Stimulated activated CD4-positive, alpha-beta T cell treated with anti-CD3 and anti-CD28 coated beads, Interleukin-1b, Interleukin-23, amount 100 ng/mL, for 24 hours (primary cell): ENCODE results near the gene ZFHX3.

Source experiments
- DNase-seq, 4 experiments: peaks; one replicate each; pipeline ENCODE4 v3.0.0-alpha.2; 2020; ENCODE audit warnings: low read depth in 4 of 4, low spot score in 1 of 4

The ZFHX3 gene

DNA sequence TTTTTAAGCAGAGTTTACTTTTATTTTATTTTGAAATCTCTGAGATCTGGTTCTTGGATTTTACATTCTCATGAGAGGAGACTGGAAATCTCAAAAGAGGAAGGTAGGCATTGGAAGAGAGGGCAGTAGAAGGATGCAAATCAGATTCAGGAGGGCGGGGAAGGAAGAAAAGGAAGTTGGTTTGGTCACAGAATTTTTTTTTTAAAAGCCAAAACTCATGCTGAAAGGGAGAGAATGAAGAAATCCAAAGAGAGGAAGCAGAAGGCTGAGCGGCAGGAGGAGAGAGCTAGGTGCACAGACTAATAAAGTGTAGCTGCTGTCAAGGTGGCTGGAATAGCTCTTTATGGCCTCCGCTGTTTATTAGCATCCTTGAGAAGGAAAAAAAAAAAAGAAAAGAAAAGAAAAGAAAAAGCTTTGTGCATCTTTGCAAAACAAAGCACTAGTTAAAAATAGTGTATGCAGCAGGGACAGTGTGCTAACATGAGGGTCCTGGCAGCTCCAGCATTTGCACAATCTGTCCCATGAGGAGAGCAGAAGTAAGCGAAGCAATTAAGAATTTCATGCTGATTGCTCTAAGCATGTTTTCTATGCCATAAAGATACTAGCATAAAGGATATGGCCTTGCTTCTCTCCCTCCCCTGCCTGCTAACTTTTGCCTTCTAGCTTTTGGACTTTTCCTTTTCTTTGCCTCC lies 194.2 kb downstream of the ZFHX3 start:
- DNase-seq = no peak

DNA sequence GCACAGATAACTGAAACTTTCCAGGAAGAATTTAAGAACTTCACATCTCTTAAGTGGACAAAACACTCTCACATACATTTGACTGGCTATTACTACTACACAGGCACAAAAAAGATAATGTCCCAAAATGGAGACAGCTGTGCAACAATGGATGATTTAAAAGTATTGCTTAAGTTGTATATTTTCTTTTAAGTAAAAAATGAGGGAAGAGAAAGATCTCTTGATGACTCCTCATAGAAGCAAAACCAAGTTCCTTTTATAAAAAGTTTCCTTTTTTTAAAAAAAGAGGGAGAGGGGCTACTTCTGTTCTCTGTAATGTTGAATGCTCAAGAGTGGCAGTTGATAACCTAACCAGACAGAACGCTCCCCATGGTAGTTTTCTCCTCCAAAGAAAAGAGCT lies 195.5 kb downstream of the ZFHX3 start:
- DNase-seq = no peak

DNA sequence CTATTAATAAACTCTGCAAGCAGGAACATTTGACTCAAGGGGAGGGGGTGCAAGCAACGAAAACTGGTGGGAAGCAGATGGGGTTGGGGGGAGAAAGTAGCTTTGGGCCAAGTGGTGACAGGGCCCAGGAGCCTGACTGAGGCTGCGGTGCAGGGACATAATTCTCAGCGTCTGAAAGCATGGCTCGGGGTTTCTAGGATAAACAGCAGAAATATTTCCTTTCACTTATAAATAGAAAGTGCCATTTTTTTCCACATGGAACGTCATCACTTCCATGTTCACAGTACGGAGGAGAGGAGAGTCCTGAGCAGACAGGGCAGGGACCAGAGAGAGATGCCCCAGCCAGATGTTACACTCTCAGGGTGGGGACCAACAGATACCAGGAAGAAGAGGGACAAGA lies 197.1 kb downstream of the ZFHX3 start:
- no peak for DNase-seq

DNA sequence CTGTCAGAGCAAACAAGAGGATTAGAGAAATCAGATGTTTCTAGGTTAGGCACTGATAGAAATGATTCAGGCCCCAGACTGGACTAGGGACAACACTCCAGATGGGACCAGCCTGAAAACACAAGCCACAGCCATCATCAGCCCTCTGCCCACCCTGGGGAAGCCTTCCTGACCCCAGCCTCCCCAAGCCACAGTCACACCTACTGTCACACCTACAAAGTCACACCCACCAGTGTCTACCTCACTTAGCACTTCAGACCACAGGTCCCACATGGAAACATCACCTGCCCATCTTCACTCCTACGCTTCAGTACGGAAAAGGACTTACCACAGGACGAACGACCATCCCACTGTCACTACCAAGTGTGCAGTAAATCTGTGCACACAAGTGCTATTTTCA lies 197.9 kb downstream of the ZFHX3 start:
- DNase-seq = no peak

DNA sequence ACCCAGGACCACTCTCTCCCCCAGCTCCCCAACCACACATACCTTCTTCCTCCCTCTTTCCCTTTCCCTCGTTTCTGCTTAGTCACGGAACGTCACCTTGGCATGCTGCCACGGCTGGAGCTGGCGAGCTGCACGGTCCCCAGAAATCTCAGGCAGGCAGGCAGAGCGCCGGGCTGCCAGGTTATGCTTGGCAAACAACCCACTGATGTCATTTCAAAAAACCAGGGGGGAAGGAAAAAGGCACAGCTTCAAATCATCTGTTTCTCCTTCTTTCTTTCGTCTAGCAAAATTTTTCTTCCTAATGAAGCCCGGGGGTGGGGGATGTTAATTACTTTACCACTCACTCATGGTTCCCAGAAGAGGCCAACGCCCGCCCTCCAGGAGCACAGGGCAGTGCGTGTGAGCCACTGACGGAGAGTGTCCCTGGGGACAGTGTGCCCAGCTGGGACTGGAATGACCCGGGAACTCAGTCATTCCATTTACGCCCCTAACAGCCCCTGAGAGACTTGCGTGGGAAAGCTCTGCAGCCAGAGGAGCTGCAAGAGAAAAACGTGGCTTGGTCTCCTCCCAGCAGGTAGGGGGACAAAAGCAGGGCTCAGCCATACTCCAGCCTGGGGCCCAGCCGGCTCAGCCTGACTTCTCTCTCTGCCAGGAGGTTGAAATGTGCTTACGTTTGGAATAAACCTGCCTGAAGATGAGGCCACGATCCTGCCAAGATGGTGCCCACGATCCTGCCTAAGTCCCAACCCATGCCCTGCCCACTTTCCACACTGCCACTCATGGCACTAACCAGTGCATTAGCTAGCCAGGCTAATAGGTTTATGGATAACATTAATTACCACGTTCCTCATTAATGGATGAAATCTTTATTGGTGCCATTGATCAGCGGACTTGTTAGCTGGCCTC lies 198.9 kb downstream of the ZFHX3 start:
- DNase-seq = no peak

DNA sequence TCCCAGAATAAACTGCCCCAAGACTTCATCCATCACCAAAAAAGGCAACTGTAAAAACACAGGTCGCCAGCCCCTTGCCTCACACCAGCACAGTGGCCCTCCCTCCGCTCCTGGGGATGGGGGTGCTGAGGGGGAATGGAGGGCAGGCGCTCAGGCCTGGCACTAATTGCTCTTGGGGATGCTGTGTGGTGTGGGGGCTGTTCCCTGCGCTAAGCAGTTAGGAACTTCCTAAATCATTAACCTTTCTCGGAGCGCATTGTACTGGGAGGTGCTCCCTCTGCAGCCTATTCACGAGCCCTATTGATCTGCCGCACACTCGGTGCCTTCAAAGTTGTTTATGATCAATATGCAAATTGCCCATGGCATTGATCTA lies 199.9 kb downstream of the ZFHX3 start:
- no peak for DNase-seq

DNA sequence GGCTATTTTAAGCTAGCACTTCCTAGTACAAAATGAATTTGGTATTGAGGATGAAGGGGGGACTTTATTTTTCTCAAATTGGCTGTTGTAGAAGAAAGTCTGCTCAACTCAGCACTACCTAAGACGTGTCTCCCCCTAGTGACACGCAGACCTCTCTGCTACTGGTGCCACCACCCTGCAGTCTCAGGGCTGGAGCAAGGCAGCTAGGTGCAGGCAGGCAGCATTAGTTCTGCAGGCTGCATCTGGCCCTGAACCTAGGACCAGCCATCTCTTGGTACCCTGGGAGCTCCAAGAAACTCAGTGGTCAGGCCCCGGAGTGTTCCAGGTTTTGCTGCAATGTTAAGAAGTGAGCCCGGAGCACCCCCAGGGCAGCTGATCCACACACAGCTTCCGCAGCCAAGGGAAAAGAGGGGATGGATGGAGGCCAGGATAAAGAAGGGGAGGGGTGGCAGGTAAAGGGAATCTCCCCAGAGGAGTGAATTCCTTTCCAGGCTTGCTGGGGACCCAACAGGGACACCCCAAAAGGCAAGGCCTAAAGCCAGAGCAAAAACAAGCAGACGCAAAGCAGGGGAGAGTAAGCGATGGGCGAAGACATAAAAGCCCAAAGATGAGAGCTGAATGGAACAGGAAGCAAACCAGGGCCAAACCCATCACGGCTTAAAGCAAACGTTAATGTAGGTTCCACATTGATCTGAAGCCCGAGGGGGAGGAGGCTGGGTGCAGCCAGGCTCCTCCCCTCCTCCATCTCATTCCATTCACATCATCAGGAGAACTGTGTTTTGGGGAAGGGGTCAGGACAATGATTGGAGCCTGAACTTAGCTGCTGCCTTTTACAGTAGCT lies 200.5 kb downstream of the ZFHX3 start:
- no peak for DNase-seq

DNA sequence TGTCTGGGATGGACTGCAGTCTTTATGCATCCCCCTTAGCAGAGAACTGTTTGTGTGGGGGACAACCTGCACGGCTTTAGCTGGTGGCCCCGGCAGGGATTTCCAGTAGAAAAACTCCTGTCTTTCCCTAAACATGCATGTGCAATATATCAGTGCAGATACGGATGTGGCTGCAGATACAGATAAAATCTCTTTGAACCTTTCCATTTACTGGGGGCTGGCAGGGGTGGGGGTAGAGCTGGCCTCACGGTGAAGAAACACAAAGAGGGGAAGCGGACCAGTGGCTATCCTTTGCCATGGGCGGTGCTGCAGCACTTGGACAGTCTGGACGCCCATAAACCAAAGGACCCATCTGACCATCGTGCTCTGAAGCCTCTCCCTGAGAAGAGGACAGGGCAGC lies 201.3 kb downstream of the ZFHX3 start:
- no peak for DNase-seq

DNA sequence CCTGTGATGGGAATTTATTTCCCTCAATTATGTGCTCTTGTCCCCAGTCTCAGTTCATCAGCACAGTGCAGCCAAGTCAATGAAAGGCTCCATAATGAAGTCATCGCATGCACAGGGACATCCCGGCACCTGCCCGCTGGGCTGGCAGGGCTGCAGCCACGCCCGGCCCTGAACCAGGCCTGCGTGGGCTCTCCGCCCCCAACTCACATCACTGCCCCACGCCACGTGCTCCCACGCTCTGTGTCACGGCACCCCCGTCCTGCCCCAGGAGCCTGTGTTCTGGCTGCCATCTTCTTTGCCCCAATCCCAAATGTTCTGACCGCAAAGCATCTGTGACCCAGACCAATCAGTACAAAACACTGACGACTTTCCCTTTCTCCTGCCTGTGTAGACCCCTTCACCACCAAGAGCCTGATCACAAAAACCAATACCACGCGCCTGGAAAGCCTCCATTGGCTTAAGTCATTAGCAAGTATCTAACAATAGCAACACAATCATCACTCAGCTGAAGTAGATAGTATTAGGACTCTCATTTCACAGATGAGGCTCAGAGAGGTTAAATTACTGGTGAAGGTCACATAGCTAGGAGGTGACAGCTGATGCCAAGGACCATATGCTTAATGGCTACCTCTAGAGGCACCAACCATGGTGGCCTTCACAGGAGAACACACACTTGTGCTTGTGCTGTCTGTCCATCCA lies 202.5 kb downstream of the ZFHX3 start:
- no peak for DNase-seq

DNA sequence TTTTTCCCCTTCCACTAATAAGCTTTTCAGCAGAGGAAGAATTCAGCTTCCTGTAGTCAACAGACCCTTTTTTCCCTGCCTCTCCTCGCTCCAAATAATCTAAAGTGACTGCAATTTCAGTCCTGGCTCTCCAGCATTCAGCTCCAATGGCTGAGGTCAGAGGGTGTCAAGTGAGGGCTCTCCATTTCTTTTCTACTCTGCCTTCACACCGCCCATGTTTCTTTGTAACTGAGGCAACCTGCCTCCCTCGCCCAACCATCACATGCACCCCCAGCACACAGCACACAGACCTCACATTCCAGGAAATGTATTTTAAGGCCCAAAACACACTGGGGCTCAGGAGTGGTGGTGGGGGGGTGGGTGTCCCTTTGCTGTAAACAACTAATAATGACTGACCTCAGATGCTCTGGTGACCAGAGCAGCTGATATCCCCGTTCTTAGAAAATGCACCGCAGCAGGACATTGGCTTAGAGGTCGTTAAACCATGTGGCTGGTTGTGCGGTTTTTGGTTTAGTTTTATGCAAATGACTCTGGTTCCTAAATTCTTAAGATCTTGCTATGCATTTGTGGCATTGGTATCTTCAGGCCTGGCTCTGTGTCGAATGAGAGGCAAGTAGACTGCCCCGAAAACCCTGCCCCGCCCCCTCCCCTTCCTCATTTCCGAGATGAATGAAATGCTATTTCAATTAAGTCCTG lies 203.6 kb downstream of the ZFHX3 start:
- no peak for DNase-seq

DNA sequence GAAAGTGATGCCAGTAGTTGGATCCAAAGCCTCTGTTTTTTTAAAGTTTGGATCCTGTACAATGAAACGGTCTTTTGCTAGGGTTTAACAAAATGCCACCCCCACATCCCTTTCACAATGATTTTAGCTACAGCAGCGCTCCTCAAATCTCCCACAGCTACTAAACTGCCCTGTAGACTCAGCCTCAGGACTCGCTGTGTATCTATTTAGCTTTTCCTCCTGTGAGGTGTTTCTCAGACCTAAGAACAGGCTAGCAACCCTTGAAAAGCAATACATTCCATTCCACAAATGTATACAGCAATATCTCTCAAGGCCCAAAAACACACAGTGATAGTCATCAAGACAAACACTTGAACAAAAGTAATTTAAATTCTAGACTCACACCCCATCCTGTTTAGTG lies 206.4 kb downstream of the ZFHX3 start:
- no peak for DNase-seq

DNA sequence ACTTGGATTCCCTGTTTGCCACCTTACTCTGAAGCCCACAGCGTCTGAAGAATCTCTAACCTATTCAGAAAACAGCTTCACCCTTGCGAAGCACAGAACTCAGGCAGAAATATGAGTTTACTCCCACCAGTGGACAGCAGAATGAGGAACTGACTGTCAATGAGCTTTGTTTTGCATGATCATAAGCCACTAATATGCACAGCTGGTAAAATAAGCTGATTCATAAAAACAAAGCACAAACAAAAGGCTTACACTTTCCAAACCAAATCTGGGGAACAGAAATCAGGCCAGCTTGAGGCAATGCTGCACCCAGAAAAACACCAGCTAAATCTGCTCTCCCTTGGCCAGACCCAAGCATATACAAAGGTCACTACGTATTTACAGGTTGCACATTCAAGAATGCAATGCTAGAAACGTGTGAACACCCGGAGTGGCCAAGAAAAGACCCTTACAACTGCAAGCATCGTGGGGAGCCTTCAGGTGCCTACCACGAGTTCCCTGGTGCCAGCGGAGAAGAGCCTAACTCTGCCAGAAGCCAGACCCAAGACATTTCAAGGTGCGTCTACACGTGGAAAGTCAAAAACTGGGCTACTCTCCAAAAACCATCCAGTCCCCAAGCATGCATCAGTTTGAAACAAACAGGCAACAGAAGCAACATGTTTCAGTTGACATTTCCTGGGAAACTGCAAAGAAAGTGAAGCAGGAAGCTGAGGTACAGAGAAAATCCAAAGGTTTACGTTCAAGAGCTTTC lies 207.1 kb downstream of the ZFHX3 start:
- DNase-seq = no peak

DNA sequence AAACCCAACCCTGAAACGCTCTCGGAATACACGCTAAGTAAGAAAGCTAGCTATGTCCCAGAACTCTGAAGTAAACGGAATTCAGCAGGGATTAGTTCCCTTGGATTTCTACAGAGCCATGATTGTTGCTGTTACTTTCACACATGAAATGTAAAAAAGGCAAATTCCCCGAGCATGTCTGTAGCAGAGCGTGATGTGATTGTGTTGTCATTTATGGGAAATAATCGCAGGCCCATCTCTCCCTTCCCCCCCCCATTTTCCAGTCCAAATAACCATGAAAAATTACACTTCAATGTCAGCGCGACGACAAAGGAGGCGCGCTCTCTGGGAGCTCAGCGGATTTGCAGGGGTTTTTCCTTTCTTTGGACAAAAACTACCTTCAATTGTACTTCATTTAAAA lies 209.0 kb downstream of the ZFHX3 start:
- no peak for DNase-seq

DNA sequence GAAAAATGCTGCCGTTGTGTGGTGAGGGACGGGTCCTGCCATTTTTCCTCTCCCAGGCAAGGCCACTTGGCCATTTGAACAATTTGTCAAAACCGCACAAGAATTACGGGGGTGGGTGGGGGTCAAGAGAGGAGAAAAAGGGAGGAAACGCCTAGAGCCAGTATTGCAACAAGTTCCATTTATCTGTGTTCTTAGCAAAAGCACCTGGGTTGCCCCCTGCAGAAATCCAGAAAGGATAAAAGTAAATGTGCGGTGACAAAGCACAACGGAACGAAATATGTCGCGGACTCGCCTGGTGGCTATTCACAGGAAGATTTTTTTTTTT lies 209.4 kb downstream of the ZFHX3 start:
- DNase-seq = no peak

DNA sequence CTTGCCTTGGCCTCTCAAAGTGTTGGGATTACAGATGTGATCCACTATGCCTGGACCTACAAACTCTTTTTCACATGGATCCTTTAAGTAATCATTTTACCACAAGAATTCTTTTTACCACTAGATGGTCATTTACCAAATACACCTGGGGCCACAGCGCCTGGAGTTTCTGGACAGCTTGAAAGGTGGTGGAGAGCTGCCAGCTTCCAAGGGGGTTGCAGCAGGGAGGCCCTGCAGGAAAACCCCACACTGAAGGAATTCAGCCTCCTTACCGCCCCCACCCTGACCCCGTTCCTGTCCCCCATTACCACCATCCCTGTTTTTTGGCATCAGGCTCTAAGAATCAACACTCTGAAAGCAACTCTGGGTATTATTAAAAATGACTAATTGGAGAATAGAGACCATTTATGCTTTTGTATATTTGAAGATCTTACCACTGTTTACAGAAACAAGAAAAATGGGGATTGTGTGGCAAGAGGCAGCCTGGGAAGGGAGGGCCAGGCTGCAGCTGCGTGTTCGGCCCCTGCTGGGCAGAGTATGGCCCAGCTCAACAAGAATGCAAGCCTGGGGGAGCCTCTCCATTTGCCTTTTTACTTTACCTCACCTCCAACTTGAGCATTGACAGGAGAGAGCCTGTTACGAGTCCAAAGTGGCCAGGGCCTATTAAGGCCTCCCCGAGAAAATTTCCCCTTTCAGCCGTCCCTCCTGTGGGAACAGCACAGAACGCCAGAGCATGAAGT lies 209.9 kb downstream of the ZFHX3 start:
- no peak for DNase-seq

DNA sequence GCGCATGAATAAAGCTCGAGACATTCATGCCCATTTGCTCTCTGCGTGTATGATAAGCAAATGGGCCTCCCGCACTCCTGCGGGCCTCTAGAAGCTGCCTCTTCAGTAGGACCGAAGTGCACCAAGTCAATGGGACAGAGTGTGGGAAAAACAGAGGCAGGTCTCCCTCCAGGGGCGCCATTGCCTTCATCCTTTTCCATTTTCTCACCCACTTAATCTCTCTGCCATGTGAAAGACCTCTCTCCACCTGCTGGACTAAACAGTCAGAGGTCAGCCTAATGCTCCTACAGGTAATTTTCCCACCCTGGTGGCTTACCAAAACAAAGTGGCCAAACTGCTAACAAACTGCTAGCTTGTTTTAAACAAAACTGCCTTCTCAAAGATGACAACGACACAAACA lies 210.9 kb downstream of the ZFHX3 start:
- no peak for DNase-seq

DNA sequence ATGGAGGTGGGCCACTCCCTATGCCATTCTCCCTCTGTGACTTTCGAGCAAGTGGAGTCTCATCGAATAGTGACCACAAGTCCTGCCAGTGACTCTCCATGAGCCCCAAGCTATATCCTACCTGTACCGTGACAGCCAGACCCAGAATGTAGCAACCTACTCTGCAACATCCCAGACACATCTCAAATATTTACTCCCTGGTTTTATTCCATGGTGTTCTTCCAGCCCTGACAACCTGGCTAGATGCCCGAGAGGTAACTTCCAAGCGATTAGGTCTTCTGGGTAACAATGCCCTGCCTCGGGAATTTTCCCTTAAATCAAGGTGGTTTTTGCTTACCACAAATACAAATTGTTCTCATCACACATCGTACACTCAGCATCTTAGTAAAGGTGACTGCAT lies 211.7 kb downstream of the ZFHX3 start:
- no peak for DNase-seq

DNA sequence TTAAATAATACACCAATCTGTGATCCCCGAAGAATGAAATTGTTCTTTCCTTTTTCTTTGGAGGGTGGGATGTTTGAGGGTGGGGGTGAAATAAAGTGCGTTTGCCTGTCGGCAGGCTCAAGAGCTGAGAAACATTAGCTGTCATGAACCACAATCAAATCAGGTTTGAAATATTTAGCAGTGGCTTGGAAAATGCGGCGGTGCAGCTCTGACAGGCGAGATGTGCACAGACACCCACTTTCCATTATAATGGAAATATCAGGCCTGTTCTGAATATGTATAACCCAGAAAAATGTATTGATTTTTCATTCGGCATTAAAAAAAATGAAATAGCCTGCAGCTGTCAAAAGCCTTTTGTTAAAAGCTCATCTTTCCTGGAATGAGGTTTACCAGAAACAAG lies 212.8 kb downstream of the ZFHX3 start:
- no peak for DNase-seq

DNA sequence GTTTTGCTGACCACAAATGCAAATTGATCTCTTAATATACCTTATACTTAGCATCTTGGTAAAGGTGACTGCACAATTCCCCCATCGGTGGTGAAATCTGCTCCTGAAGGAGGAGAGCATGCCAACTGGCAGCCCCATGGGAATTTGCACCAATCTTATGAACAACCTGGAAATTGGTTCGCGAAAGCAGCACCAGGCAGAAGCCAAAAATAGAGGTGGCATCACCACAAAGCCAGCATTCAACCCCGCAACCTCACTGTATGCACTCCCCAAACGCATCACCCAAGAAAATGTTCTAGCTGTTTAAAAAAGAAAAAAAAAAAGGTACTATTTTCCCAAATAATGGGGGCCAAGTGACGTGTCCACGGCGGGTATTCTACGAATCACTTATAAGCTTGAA lies 213.4 kb downstream of the ZFHX3 start:
- no peak for DNase-seq
